CD4-positive, alpha-beta T cell treated with Interleukin-17A for 4 hours (primary cell): Measurements from ENCODE around the gene DLL1.
"Not testable (repeated sequence)": the region's sequence is repeated elsewhere in the genome, so short reads cannot be mapped to it uniquely, and the experiment has no call there.

Experiments used
- DNase-seq: peaks from one replicate; pipeline ENCODE4 v3.0.0-alpha.2; 2020; ENCODE audit warnings: mixed read lengths

The DLL1 gene

GRCh38 chr6:170266061-170266825 lies 24.6 kb downstream of the DLL1 start:
- DNase-seq: no peak

- no peak for DNase-seq
These were observed 25.2 kb downstream of the DLL1 start for GRCh38 chr6:170265655-170266054.

- DNase-seq: not testable (repeated sequence)
These were observed 26.2 kb downstream of the DLL1 start for GRCh38 chr6:170264644-170265043.

GRCh38 chr6:170264086-170264485 lies 26.8 kb downstream of the DLL1 start:
- no peak for DNase-seq

- DNase-seq: no peak
These were observed 27.5 kb downstream of the DLL1 start for GRCh38 chr6:170263410-170263809.

GRCh38 chr6:170262489-170263088 lies 28.3 kb downstream of the DLL1 start:
- DNase-seq: no peak

GRCh38 chr6:170261643-170262488 lies 29.0 kb downstream of the DLL1 start:
- DNase-seq: no peak

- no peak for DNase-seq
These were observed 30.2 kb downstream of the DLL1 start for GRCh38 chr6:170260686-170261085.

GRCh38 chr6:170259278-170259677 lies 31.6 kb downstream of the DLL1 start:
- DNase-seq: no peak

- no peak for DNase-seq
These were observed 32.5 kb downstream of the DLL1 start for GRCh38 chr6:170258407-170258806.

GRCh38 chr6:170257376-170257775 lies 33.5 kb downstream of the DLL1 start:
- no peak for DNase-seq

- no peak for DNase-seq
These were observed 34.2 kb downstream of the DLL1 start for GRCh38 chr6:170256641-170257040.

GRCh38 chr6:170255426-170256125 lies 35.3 kb downstream of the DLL1 start:
- no peak for DNase-seq

- DNase-seq: no peak
These were observed 36.3 kb downstream of the DLL1 start for GRCh38 chr6:170254315-170255213.

- no peak for DNase-seq
These were observed 37.0 kb downstream of the DLL1 start for GRCh38 chr6:170253910-170254269.

- DNase-seq: no peak
These were observed 37.5 kb downstream of the DLL1 start for GRCh38 chr6:170253226-170253909.

GRCh38 chr6:170251776-170252571 lies 38.9 kb downstream of the DLL1 start:
- no peak for DNase-seq

- no peak for DNase-seq
These were observed 39.7 kb downstream of the DLL1 start for GRCh38 chr6:170250981-170251775.

- no peak for DNase-seq
These were observed 40.4 kb downstream of the DLL1 start for GRCh38 chr6:170250455-170250854.

GRCh38 chr6:170249817-170250216 lies 41.1 kb downstream of the DLL1 start:
- DNase-seq: no peak
